ENCODE data around the gene DNAJC10.
A peak's percentile ranks its signal among the peaks of the same experiment; 100 is the strongest.

DNAJC10 gene

GRCh38 chr2:182804128-182804527 is 88.1 kb downstream of the DNAJC10 start:
- no peak for DNase-seq

GRCh38 chr2:182807319-182807718 is 91.3 kb downstream of the DNAJC10 start:
- DNase-seq: no peak

GRCh38 chr2:182810087-182810486 is 94.0 kb downstream of the DNAJC10 start:
- no peak for DNase-seq

GRCh38 chr2:182814380-182814779 is 98.3 kb downstream of the DNAJC10 start:
- DNase-seq: no peak

- no peak for DNase-seq
Observed at GRCh38 chr2:182814804-182815203, 98.7 kb downstream of the DNAJC10 start.

GRCh38 chr2:182816866-182817265 is 100.8 kb downstream of the DNAJC10 start:
- DNase-seq: no peak

GRCh38 chr2:182817558-182817957 is 101.5 kb downstream of the DNAJC10 start:
- DNase-seq: no peak

- DNase-seq: no peak
Observed at GRCh38 chr2:182818501-182818900, 102.4 kb downstream of the DNAJC10 start.

GRCh38 chr2:182818925-182819324 is 102.9 kb downstream of the DNAJC10 start:
- peak; percentile 84 for DNase-seq

GRCh38 chr2:182819412-182819811 is 103.4 kb downstream of the DNAJC10 start:
- DNase-seq: no peak

- no peak for DNase-seq
Observed at GRCh38 chr2:182821182-182821581, 105.1 kb downstream of the DNAJC10 start.

GRCh38 chr2:182822733-182823132 is 106.7 kb downstream of the DNAJC10 start:
- no peak for DNase-seq

- DNase-seq: peak; percentile 67
Observed at GRCh38 chr2:182824056-182824766, 108.2 kb downstream of the DNAJC10 start.

GRCh38 chr2:182824767-182825158 is 108.7 kb downstream of the DNAJC10 start:
- no peak for DNase-seq

GRCh38 chr2:182826064-182826463 is 110.0 kb downstream of the DNAJC10 start:
- DNase-seq: no peak

- DNase-seq: no peak
Observed at GRCh38 chr2:182826496-182826895, 110.4 kb downstream of the DNAJC10 start.

GRCh38 chr2:182827182-182827879 is 111.3 kb downstream of the DNAJC10 start:
- DNase-seq: no peak

- DNase-seq: no peak
Observed at GRCh38 chr2:182831101-182831500, 115.0 kb downstream of the DNAJC10 start.

- DNase-seq: no peak
Observed at GRCh38 chr2:182831921-182832320, 115.9 kb downstream of the DNAJC10 start.

- DNase-seq: no peak
Observed at GRCh38 chr2:182833084-182833854, 117.2 kb downstream of the DNAJC10 start.

- no peak for DNase-seq
Observed at GRCh38 chr2:182834293-182834692, 118.2 kb downstream of the DNAJC10 start.

- no peak for DNase-seq
Observed at GRCh38 chr2:182836451-182836850, 120.4 kb downstream of the DNAJC10 start.

All from NCI-H748 treated with DMSO at 0.1 percent for 48 hours (cell line).